T-helper 9 cell (primary cell): ENCODE results near the gene STAU1.
A peak's percentile ranks its signal among the peaks of the same experiment; 100 is the strongest.

Experiments
- DNase-seq: peaks from one replicate; pipeline ENCODE4 v3.0.0-alpha.2; 2020
- total RNA-seq, 2 donors: gene quantifications; one replicate each; lab custom pipeline; 2026; lab: John Stamatoyannopoulos, UW

Gene STAU1
- total RNA-seq = 72.2 to 78.7 reads per million in 2 donors

- peak; percentile 91 for DNase-seq
Observed at GRCh38 chr20:49187851-49188641, at the start of gene STAU1. Gene STAU1 (minus strand): TSS chr20:49188334. CDS start chr20:49166201, 22,133 bp downstream.

GRCh38 chr20:49237531-49237930, 49.4 kb upstream of the STAU1 start:
- DNase-seq = no peak

- no peak for DNase-seq
Observed at GRCh38 chr20:49236301-49236700, 48.2 kb upstream of the STAU1 start.

GRCh38 chr20:49234831-49235230, 46.7 kb upstream of the STAU1 start:
- no peak for DNase-seq

GRCh38 chr20:49233226-49233625, 45.1 kb upstream of the STAU1 start:
- DNase-seq = no peak

- DNase-seq = no peak
Observed at GRCh38 chr20:49231471-49231870, 43.3 kb upstream of the STAU1 start.

- no peak for DNase-seq
Observed at GRCh38 chr20:49230561-49231133, 42.5 kb upstream of the STAU1 start.

GRCh38 chr20:49230021-49230420, 41.9 kb upstream of the STAU1 start:
- DNase-seq = no peak

- no peak for DNase-seq
Observed at GRCh38 chr20:49229381-49229780, 41.2 kb upstream of the STAU1 start.

- DNase-seq = no peak
Observed at GRCh38 chr20:49228676-49229075, 40.5 kb upstream of the STAU1 start.

- no peak for DNase-seq
Observed at GRCh38 chr20:49225896-49226295, 37.8 kb upstream of the STAU1 start.

- no peak for DNase-seq
Observed at GRCh38 chr20:49219924-49220831, 32.0 kb upstream of the STAU1 start.

- DNase-seq = peak; percentile 93
Observed at GRCh38 chr20:49219091-49219923, 31.2 kb upstream of the STAU1 start, which contains the start of gene DDX27. Gene DDX27 (plus strand): TSS chr20:49219416. CDS start chr20:49219449, 33 bp downstream.

GRCh38 chr20:49218739-49219090, 30.6 kb upstream of the STAU1 start:
- DNase-seq = peak; percentile 10

GRCh38 chr20:49216991-49217578, 29.0 kb upstream of the STAU1 start:
- peak; percentile 99 for DNase-seq

- DNase-seq = no peak
Observed at GRCh38 chr20:49215232-49215631, 27.1 kb upstream of the STAU1 start.

- no peak for DNase-seq
Observed at GRCh38 chr20:49214571-49214970, 26.4 kb upstream of the STAU1 start.

GRCh38 chr20:49210757-49211110, 22.6 kb upstream of the STAU1 start:
- no peak for DNase-seq

GRCh38 chr20:49210101-49210756, 22.1 kb upstream of the STAU1 start:
- DNase-seq = no peak

- DNase-seq = no peak
Observed at GRCh38 chr20:49207076-49207475, 18.9 kb upstream of the STAU1 start.

- no peak for DNase-seq
Observed at GRCh38 chr20:49203746-49204145, 15.6 kb upstream of the STAU1 start.

- DNase-seq = no peak
Observed at GRCh38 chr20:49203011-49203410, 14.9 kb upstream of the STAU1 start.
